Measurements from ENCODE around the gene CDH4.

The CDH4 gene

GRCh38 chr20:61391812-61392520, 139.9 kb downstream of the CDH4 start:
- no peak for TF ChIP-seq CTCF (IDR thresholded peaks at IDR 0.05; ENCODE audit: borderline replicate concordance, control extremely low read depth, extremely low read depth, insufficient read depth, missing control alignments)
- in situ Hi-C loops (cut with MboI; ENCODE audit: low sequenced_read_pairs, unreplicated experiment): no loop called here

DNA sequence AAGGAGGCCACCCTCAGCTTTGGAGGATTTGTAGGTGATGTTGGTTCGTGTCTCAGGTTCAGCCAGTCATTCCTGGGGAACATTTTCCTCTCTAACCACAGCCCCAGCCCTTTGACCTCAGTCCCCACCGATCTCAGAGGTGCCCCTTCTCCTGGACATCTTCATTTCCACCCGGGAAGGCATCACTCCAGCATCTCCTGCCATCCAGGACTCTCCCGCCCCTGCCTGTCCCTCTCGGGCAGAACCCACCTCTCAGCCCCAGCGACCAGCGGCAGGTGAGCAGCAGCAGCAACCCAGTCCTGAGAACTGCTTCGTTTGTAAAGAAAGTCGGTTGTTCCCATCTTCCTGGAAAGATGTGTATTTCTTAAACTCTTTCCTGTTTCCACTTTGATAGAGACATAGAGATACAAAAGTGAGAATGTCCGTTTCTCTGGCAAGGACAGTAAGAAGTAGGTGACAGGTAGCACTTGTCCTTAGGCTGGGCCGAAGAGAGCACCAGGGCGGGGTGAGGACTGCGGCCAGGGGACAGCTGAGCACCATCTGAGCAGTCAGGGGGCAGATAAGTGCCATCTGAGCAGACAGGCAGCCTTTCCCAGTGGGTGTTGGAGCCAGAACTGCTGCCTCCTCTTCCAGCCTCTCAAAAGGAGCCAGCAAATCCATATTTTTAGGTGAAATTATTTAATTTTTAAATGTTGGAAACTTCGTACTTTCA, 142.2 kb downstream of the CDH4 start:
- no peak for DNase-seq (ENCODE audit: low spot score)
- in situ Hi-C loops (cut with MboI; ENCODE audit: low sequenced_read_pairs, unreplicated experiment): no loop called here
- TF ChIP-seq CTCF (IDR thresholded peaks at IDR 0.05; ENCODE audit: borderline replicate concordance, control extremely low read depth, extremely low read depth, insufficient read depth, missing control alignments): no peak

More at GRCh38 chr20:61391812-61392520, 139.9 kb downstream of the CDH4 start:
- DNase-seq (ENCODE audit: low spot score): no peak

DNA sequence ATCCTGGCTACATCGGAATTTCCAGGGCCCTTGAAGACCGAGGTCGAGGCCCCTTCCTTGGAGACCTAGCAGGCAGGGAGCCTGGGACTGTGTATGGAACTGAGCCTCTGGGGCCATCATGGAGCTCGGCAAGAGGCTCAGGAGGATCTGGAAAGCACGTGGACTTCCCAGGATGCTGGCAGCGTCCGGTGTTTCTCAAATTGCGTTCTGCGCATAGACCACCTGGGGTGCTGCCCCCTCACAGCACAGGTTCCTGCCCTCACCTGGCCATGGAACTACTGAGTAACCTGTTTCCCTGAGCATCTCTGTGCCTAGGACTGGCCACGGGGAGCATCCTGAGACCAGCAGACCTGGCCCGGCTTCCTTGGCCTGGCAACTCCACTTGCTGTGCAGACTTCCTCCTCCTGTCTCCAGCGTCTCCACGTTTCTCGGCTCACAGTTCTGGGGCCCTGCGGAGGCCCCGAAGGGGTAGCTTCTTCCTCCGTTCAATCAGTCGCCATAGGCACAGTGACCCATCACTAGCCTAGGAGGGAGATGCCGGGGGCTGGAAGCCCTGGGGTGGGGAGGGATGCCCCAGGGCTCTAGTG, 144.3 kb downstream of the CDH4 start:
- in situ Hi-C loops (cut with MboI; ENCODE audit: low sequenced_read_pairs, unreplicated experiment): no loop called here
- TF ChIP-seq CTCF (IDR thresholded peaks at IDR 0.05; ENCODE audit: borderline replicate concordance, control extremely low read depth, extremely low read depth, insufficient read depth, missing control alignments): no peak
- DNase-seq (ENCODE audit: low spot score): no peak

DNA sequence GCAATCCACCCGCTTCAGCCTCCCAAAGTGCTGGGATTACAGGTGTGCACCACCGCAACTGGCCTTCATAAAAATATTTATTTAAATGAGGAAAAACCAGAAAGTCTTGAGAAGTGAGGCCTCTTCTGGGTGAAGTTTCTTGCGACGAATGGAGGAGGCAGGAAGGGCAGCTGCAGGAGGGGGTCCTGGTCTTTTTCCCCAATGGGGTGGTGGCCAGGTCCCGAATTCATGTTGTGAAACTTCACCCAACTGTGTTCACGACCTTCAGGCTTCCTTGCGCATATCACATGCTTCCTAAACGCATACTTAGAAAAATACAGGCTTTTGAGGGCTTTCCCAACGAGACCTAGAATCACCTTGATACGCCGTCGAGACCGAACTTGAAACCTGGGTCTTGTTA, 145.1 kb downstream of the CDH4 start:
- no peak for DNase-seq (ENCODE audit: low spot score)
- in situ Hi-C loops (cut with MboI; ENCODE audit: low sequenced_read_pairs, unreplicated experiment): no loop called here
- TF ChIP-seq CTCF (IDR thresholded peaks at IDR 0.05; ENCODE audit: borderline replicate concordance, control extremely low read depth, extremely low read depth, insufficient read depth, missing control alignments): no peak

DNA sequence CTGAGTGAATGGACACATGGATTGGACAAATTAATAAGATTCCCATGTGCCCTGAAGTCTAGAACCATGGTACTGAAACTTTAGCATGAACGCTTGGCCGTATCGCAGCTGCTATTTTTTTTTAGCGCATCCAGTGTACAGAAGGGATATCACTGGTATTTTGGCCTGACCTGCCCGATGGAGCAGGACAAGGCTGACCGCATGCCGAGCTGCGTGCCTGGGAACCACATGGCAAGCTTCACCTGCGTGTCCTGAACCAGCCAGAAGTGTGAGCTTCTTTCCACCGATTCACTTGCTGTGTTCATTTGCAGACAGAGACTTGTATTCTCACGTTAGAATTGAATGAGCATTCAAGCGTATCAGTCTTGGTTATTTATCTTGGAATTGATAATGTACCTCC, 145.7 kb downstream of the CDH4 start:
- no peak for TF ChIP-seq CTCF (IDR thresholded peaks at IDR 0.05; ENCODE audit: borderline replicate concordance, control extremely low read depth, extremely low read depth, insufficient read depth, missing control alignments)
- in situ Hi-C loops (cut with MboI; ENCODE audit: low sequenced_read_pairs, unreplicated experiment): no loop called here

GRCh38 chr20:61399433-61399832, 147.4 kb downstream of the CDH4 start:
- in situ Hi-C loops (cut with MboI; ENCODE audit: low sequenced_read_pairs, unreplicated experiment): no loop called here
- TF ChIP-seq CTCF (IDR thresholded peaks at IDR 0.05; ENCODE audit: borderline replicate concordance, control extremely low read depth, extremely low read depth, insufficient read depth, missing control alignments): no peak
- DNase-seq (ENCODE audit: low spot score): no peak

More for the DNA sequence above, 145.7 kb downstream of the CDH4 start:
- no peak for DNase-seq (ENCODE audit: low spot score)
